Measurements from ENCODE around the gene ZNF679.
"Not testable (repeated sequence)": the region's sequence is repeated elsewhere in the genome, so short reads cannot be mapped to it uniquely, and the experiment has no call there.

Gene ZNF679

GRCh38 chr7:64228174-64228573 lies at the start of gene ZNF679:
TSS of gene ZNF679 (plus strand) at chr7:64228474. CDS start at chr7:64249118, 20,644 bp downstream.
- not testable (repeated sequence) for DNase-seq

- peak; percentile 4 for DNase-seq
Observed at GRCh38 chr7:64180989-64181388, 47.3 kb upstream of the ZNF679 start.

GRCh38 chr7:64181586-64181985 lies 46.7 kb upstream of the ZNF679 start:
- DNase-seq: no peak

GRCh38 chr7:64182036-64182790 lies 46.1 kb upstream of the ZNF679 start:
- DNase-seq: no peak

- DNase-seq: no peak
Observed at GRCh38 chr7:64183126-64183742, 45.0 kb upstream of the ZNF679 start.

GRCh38 chr7:64183827-64184372 lies 44.4 kb upstream of the ZNF679 start:
- no peak for DNase-seq

GRCh38 chr7:64184376-64184775 lies 43.9 kb upstream of the ZNF679 start:
- DNase-seq: no peak

GRCh38 chr7:64187408-64187807 lies 40.9 kb upstream of the ZNF679 start:
- no peak for DNase-seq

GRCh38 chr7:64192148-64192704 lies 36.0 kb upstream of the ZNF679 start:
- no peak for DNase-seq

- no peak for DNase-seq
Observed at GRCh38 chr7:64192775-64193174, 35.5 kb upstream of the ZNF679 start.

- no peak for DNase-seq
Observed at GRCh38 chr7:64206903-64207302, 21.4 kb upstream of the ZNF679 start, which contains the start of gene ZNF735. TSS of gene ZNF735 (plus strand) at chr7:64207203. CDS start at chr7:64207203, 0 bp downstream.

- DNase-seq: not testable (repeated sequence)
Observed at GRCh38 chr7:64219710-64220298, 8.5 kb upstream of the ZNF679 start.

- DNase-seq: no peak
Observed at GRCh38 chr7:64223366-64223765, 4.9 kb upstream of the ZNF679 start.

- no peak for DNase-seq
Observed at GRCh38 chr7:64266341-64266919, 38.2 kb downstream of the ZNF679 start.

GRCh38 chr7:64277630-64278029 lies 49.4 kb downstream of the ZNF679 start:
- no peak for DNase-seq

GRCh38 chr7:64294701-64295420 lies 66.6 kb downstream of the ZNF679 start:
- no peak for DNase-seq

- not testable (repeated sequence) for DNase-seq
Observed at GRCh38 chr7:64297418-64297817, 69.1 kb downstream of the ZNF679 start.

GRCh38 chr7:64300641-64301405 lies 72.5 kb downstream of the ZNF679 start:
- DNase-seq: no peak

GRCh38 chr7:64307254-64308015 lies 79.2 kb downstream of the ZNF679 start:
- DNase-seq: peak; percentile 92

GRCh38 chr7:64308016-64308270 lies 79.7 kb downstream of the ZNF679 start:
- no peak for DNase-seq

- no peak for DNase-seq
Observed at GRCh38 chr7:64310426-64310825, 82.2 kb downstream of the ZNF679 start.

All from NCI-H526 treated with DMSO at 0.1 percent for 48 hours (cell line).